ENCODE data around the gene GNA12.

GRCh38 chr7:2723138-2723850 lies 120.8 kb downstream of the GNA12 start:
- TF ChIP-seq CTCF (IDR thresholded peaks at IDR 0.05) (no peak), POLR2AphosphoS5 (IDR thresholded peaks at IDR 0.05; ENCODE audit: low read depth, low read length) (no peak), JUND (IDR thresholded peaks at IDR 0.05) (no peak), USF2 (IDR thresholded peaks at IDR 0.05; ENCODE audit: borderline replicate concordance, low read depth, low read length) (no peak), EZH2phosphoT487 (IDR thresholded peaks at IDR 0.05; ENCODE audit: borderline replicate concordance, low read depth) (no peak), MXI1 (IDR thresholded peaks at IDR 0.05; ENCODE audit: low read depth, low read length) (no peak), SIN3A (IDR thresholded peaks at IDR 0.05; ENCODE audit: borderline replicate concordance, low read depth, low read length) (no peak), FOXJ3 (CRISPR knock-in tag; IDR thresholded peaks at IDR 0.05) (no peak), TAF1 (IDR thresholded peaks at IDR 0.05; ENCODE audit: borderline replicate concordance, low read depth, low read length) (no peak), EP300 (IDR thresholded peaks at IDR 0.05; ENCODE audit: borderline replicate concordance in 1 of 2, low read depth in 1 of 2, low read length in 1 of 2) (no peak), CHD2 (IDR thresholded peaks at IDR 0.05; ENCODE audit: low read length, partially characterized antibody) (no peak)
